HEK293 (cell line): Measurements from ENCODE around the gene AGO1.

Experiments
- CTCF ChIA-PET: fragments of 350-600 bp; formaldehyde crosslinking; extraction: SDS; loops from one replicate; lab custom pipeline; 2021; ENCODE audit warnings: antibody characterized with exemption; lab: Yijun Ruan, JAX
- POLR2A ChIA-PET: fragments of 300-600 bp; formaldehyde crosslinking; extraction: SDS; loops from one replicate; lab custom pipeline; 2020; ENCODE audit warnings: antibody characterized with exemption, inconsistent platforms; lab: Yijun Ruan, JAX
- H3K27ac ChIP-seq: fragments of 200-500 bp; sonication (Bioruptor generic); 2 replicates; pipeline ENCODE4 v1.5.1; 2014; ENCODE audit warnings: low read depth, low read length, control low read depth, inconsistent platforms; ENCODE audit errors: extremely low read depth
- H3K36me3 ChIP-seq, 2 experiments: fragments of 200-500 bp in 1 of 2; sonication (Bioruptor generic) in 1 of 2; 1 replicate in 1 of 2; 2 replicates in 1 of 2; pipeline ENCODE4 v1.5.1; 2014 to 2017; ENCODE audit warnings: inconsistent platforms in 2 of 2, low read length in 2 of 2; ENCODE audit not compliant: control insufficient read depth in 2 of 2, insufficient read depth in 1 of 2
- H3K4me1 ChIP-seq: fragments of 200-500 bp; sonication (Bioruptor generic); 2 replicates; pipeline ENCODE4 v1.5.1; 2014; ENCODE audit warnings: mild to moderate bottlenecking, low read length, inconsistent platforms; ENCODE audit not compliant: control insufficient read depth, insufficient read depth
- H3K4me3 ChIP-seq: 2 replicates; pipeline ENCODE4 v1.5.1; 2011; ENCODE audit warnings: low read depth, mild to moderate bottlenecking, control low read depth, low read length, moderate library complexity
- H3K9me3 ChIP-seq: fragments of 200-500 bp; sonication (Bioruptor generic); 2 replicates; pipeline ENCODE4 v1.5.1; 2014; ENCODE audit warnings: low read depth, low read length, inconsistent platforms; ENCODE audit not compliant: control insufficient read depth, insufficient read depth
- GLIS1 ChIP-seq: fragments of 450-650 bp; formaldehyde crosslinking; IDR thresholded peaks from 2 replicates; pipeline ENCODE4 v1.5.1; 2016; ENCODE audit warnings: missing biosample characterization, missing genetic modification characterization
- KLF9 ChIP-seq: fragments of 450-650 bp; formaldehyde crosslinking; IDR thresholded peaks from 2 replicates; pipeline ENCODE4 v1.5.1; 2016; ENCODE audit warnings: missing biosample characterization, missing genetic modification characterization, low read depth
- ZBTB10 ChIP-seq: fragments of 450-650 bp; formaldehyde crosslinking; IDR thresholded peaks from 2 replicates; pipeline ENCODE4 v1.5.1; 2016; ENCODE audit warnings: missing biosample characterization, missing genetic modification characterization
- ZBTB17 ChIP-seq: fragments of 450-650 bp; formaldehyde crosslinking; IDR thresholded peaks from 2 replicates; pipeline ENCODE4 v1.5.1; 2016; ENCODE audit warnings: missing biosample characterization, missing genetic modification characterization
- ZNF335 ChIP-seq: fragments of 450-650 bp; formaldehyde crosslinking; conservative IDR thresholded peaks from 2 replicates; pipeline ENCODE4 v1.5.1; 2016; ENCODE audit warnings: missing biosample characterization, missing genetic modification characterization
- ZNF530 ChIP-seq: fragments of 450-650 bp; formaldehyde crosslinking; IDR thresholded peaks from 2 replicates; pipeline ENCODE4 v1.5.1; 2016; ENCODE audit warnings: low read depth, missing biosample characterization, missing genetic modification characterization
- ZNF670 ChIP-seq: fragments of 450-650 bp; formaldehyde crosslinking; IDR thresholded peaks from 2 replicates; pipeline ENCODE4 v1.5.1; 2016; ENCODE audit warnings: missing biosample characterization, missing genetic modification characterization, low read depth
- ZNF777 ChIP-seq: fragments of 450-650 bp; formaldehyde crosslinking; IDR thresholded peaks from 2 replicates; pipeline ENCODE4 v1.5.1; 2017; ENCODE audit warnings: missing biosample characterization, missing genetic modification characterization, borderline replicate concordance
- ZNF785 ChIP-seq: fragments of 450-650 bp; formaldehyde crosslinking; IDR thresholded peaks from 2 replicates; pipeline ENCODE4 v1.5.1; 2016; ENCODE audit warnings: missing biosample characterization, missing genetic modification characterization
- TF ChIP-seq, protein P1 (sequence below): fragments of 450-650 bp; formaldehyde crosslinking; IDR thresholded peaks from 2 replicates; pipeline ENCODE4 v1.5.1; 2016; ENCODE audit warnings: missing biosample characterization, missing genetic modification characterization
- TF ChIP-seq, protein P2 (sequence below): fragments of 450-650 bp; formaldehyde crosslinking; IDR thresholded peaks from 2 replicates; pipeline ENCODE4 v1.5.1; 2016; ENCODE audit warnings: missing biosample characterization, missing genetic modification characterization
- TF ChIP-seq, protein P3 (sequence below): fragments of 450-650 bp; formaldehyde crosslinking; IDR thresholded peaks from 2 replicates; pipeline ENCODE4 v1.5.1; 2016; ENCODE audit warnings: missing biosample characterization, missing genetic modification characterization
- TF ChIP-seq, protein P4 (sequence below): fragments of 450-650 bp; formaldehyde crosslinking; IDR thresholded peaks from 2 replicates; pipeline ENCODE4; 2016; ENCODE audit warnings: missing biosample characterization, missing genetic modification characterization

AGO1 gene

GRCh38 chr1:35884934-35885333 is 1.9 kb downstream of the AGO1 start (continued):
- TF ChIP-seq ZBTB10 (tag by site-specific recombination) (no peak), ZNF530 (tag by site-specific recombination) (no peak), ZNF785 (tag by site-specific recombination) (no peak), ZNF777 (no peak)
- TF ChIP-seq, protein P1, sequence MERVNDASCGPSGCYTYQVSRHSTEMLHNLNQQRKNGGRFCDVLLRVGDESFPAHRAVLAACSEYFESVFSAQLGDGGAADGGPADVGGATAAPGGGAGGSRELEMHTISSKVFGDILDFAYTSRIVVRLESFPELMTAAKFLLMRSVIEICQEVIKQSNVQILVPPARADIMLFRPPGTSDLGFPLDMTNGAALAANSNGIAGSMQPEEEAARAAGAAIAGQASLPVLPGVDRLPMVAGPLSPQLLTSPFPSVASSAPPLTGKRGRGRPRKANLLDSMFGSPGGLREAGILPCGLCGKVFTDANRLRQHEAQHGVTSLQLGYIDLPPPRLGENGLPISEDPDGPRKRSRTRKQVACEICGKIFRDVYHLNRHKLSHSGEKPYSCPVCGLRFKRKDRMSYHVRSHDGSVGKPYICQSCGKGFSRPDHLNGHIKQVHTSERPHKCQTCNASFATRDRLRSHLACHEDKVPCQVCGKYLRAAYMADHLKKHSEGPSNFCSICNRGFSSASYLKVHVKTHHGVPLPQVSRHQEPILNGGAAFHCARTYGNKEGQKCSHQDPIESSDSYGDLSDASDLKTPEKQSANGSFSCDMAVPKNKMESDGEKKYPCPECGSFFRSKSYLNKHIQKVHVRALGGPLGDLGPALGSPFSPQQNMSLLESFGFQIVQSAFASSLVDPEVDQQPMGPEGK (tag by site-specific recombination) = no peak
- TF ChIP-seq, protein P2, sequence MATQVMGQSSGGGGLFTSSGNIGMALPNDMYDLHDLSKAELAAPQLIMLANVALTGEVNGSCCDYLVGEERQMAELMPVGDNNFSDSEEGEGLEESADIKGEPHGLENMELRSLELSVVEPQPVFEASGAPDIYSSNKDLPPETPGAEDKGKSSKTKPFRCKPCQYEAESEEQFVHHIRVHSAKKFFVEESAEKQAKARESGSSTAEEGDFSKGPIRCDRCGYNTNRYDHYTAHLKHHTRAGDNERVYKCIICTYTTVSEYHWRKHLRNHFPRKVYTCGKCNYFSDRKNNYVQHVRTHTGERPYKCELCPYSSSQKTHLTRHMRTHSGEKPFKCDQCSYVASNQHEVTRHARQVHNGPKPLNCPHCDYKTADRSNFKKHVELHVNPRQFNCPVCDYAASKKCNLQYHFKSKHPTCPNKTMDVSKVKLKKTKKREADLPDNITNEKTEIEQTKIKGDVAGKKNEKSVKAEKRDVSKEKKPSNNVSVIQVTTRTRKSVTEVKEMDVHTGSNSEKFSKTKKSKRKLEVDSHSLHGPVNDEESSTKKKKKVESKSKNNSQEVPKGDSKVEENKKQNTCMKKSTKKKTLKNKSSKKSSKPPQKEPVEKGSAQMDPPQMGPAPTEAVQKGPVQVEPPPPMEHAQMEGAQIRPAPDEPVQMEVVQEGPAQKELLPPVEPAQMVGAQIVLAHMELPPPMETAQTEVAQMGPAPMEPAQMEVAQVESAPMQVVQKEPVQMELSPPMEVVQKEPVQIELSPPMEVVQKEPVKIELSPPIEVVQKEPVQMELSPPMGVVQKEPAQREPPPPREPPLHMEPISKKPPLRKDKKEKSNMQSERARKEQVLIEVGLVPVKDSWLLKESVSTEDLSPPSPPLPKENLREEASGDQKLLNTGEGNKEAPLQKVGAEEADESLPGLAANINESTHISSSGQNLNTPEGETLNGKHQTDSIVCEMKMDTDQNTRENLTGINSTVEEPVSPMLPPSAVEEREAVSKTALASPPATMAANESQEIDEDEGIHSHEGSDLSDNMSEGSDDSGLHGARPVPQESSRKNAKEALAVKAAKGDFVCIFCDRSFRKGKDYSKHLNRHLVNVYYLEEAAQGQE (tag by site-specific recombination) = no peak
- TF ChIP-seq, protein P3, sequence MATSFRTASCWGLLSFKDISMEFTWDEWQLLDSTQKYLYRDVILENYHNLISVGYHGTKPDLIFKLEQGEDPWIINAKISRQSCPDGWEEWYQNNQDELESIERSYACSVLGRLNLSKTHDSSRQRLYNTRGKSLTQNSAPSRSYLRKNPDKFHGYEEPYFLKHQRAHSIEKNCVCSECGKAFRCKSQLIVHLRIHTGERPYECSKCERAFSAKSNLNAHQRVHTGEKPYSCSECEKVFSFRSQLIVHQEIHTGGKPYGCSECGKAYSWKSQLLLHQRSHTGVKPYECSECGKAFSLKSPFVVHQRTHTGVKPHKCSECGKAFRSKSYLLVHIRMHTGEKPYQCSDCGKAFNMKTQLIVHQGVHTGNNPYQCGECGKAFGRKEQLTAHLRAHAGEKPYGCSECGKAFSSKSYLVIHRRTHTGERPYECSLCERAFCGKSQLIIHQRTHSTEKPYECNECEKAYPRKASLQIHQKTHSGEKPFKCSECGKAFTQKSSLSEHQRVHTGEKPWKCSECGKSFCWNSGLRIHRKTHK (tag by site-specific recombination) = no peak
- TF ChIP-seq, protein P4, sequence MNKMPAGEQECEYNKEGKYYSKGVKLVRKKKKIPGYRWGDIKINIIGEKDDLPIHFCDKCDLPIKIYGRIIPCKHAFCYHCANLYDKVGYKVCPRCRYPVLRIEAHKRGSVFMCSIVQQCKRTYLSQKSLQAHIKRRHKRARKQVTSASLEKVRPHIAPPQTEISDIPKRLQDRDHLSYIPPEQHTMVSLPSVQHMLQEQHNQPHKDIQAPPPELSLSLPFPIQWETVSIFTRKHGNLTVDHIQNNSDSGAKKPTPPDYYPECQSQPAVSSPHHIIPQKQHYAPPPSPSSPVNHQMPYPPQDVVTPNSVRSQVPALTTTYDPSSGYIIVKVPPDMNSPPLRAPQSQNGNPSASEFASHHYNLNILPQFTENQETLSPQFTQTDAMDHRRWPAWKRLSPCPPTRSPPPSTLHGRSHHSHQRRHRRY (tag by site-specific recombination) = no peak

- TF ChIP-seq ZNF670 = no peak
- peak; percentile 48; the same call in 1 of the 2 replicates for TF ChIP-seq GLIS1
- TF ChIP-seq ZBTB17 = peak; percentile 98
- TF ChIP-seq ZNF335 (tag by site-specific recombination) = peak; percentile 45; the same call in 1 of the 2 replicates
- peak; percentile 59; the same call in 1 of the 2 replicates for TF ChIP-seq KLF9 (tag by site-specific recombination)
- H3K27ac ChIP-seq = no peak overlapping the region
- H3K4me3 ChIP-seq = peak overlapping the region; percentile 18
- POLR2A ChIA-PET = interaction anchor here (0.6 to 1.5 kb wide), 3 partner anchors 17 to 45 kb away, joined by 3 to 4 read pairs (median 4); partner anchors contain the start of gene AGO3
- H3K4me1 ChIP-seq = peaks cover 20% of the 10 kb centered on the region
- no peaks in the 10 kb centered on the region for H3K9me3 ChIP-seq
- H3K36me3 ChIP-seq = peaks cover 9 to 32% of the 10 kb centered on the region in 2 experiments
- CTCF ChIA-PET = interaction anchor here (0.5 to 1.3 kb wide), 5 partner anchors 11 to 1388 kb away, joined by 3 read pairs; no protein-coding TSS in a partner anchor
Measured at GRCh38 chr1:35885961-35886558, 3.1 kb downstream of the AGO1 start.
